Measurements from ENCODE around the gene PJA2.

PJA2 gene

GRCh38 chr5:109349388-109349787 is 60.4 kb downstream of the PJA2 start:
- no peak for DNase-seq (ENCODE audit: low spot score)

- no peak for DNase-seq (ENCODE audit: low spot score)
Measured at GRCh38 chr5:109347252-109347888, 62.4 kb downstream of the PJA2 start.

GRCh38 chr5:109345699-109346098 is 64.1 kb downstream of the PJA2 start:
- DNase-seq (ENCODE audit: low spot score), result no peak

- DNase-seq (ENCODE audit: low spot score), result no peak
Measured at GRCh38 chr5:109340351-109340750, 69.4 kb downstream of the PJA2 start.

- no peak for DNase-seq (ENCODE audit: low spot score)
Measured at GRCh38 chr5:109335114-109335513, 74.7 kb downstream of the PJA2 start.

- DNase-seq (ENCODE audit: low spot score), result no peak
Measured at GRCh38 chr5:109334056-109334455, 75.7 kb downstream of the PJA2 start.

- no peak for DNase-seq (ENCODE audit: low spot score)
Measured at GRCh38 chr5:109329333-109330237, 80.2 kb downstream of the PJA2 start.

GRCh38 chr5:109328626-109329025 is 81.1 kb downstream of the PJA2 start:
- DNase-seq (ENCODE audit: low spot score), result no peak

- no peak for DNase-seq (ENCODE audit: low spot score)
Measured at GRCh38 chr5:109327570-109327969, 82.2 kb downstream of the PJA2 start.

GRCh38 chr5:109326919-109327318 is 82.9 kb downstream of the PJA2 start:
- DNase-seq (ENCODE audit: low spot score), result no peak

GRCh38 chr5:109325456-109325855 is 84.3 kb downstream of the PJA2 start:
- no peak for DNase-seq (ENCODE audit: low spot score)

GRCh38 chr5:109324931-109325330 is 84.8 kb downstream of the PJA2 start:
- DNase-seq (ENCODE audit: low spot score), result no peak

- DNase-seq (ENCODE audit: low spot score), result no peak
Measured at GRCh38 chr5:109324351-109324750, 85.4 kb downstream of the PJA2 start.

- no peak for DNase-seq (ENCODE audit: low spot score)
Measured at GRCh38 chr5:109322694-109323093, 87.1 kb downstream of the PJA2 start.

- DNase-seq (ENCODE audit: low spot score), result no peak
Measured at GRCh38 chr5:109319351-109319750, 90.4 kb downstream of the PJA2 start.

GRCh38 chr5:109318455-109319108 is 91.2 kb downstream of the PJA2 start:
- no peak for DNase-seq (ENCODE audit: low spot score)

- DNase-seq (ENCODE audit: low spot score), result no peak
Measured at GRCh38 chr5:109316634-109317033, 93.1 kb downstream of the PJA2 start.

- DNase-seq (ENCODE audit: low spot score), result no peak
Measured at GRCh38 chr5:109315245-109315644, 94.5 kb downstream of the PJA2 start.

GRCh38 chr5:109313127-109313526 is 96.6 kb downstream of the PJA2 start:
- no peak for DNase-seq (ENCODE audit: low spot score)

- DNase-seq (ENCODE audit: low spot score), result no peak
Measured at GRCh38 chr5:109312695-109313094, 97.1 kb downstream of the PJA2 start.

- DNase-seq (ENCODE audit: low spot score), result no peak
Measured at GRCh38 chr5:109310315-109310714, 99.5 kb downstream of the PJA2 start.

GRCh38 chr5:109309326-109310063 is 100.3 kb downstream of the PJA2 start:
- DNase-seq (ENCODE audit: low spot score), result no peak
